Endothelial cell of umbilical vein (primary cell): Measurements from ENCODE around the gene ANKRD50. TPM values are rescaled to one million over a fixed set of nuclear protein-coding genes. Genes with fewer than 3 reads are reported as not detected.

ENCODE experiments used
- BruUV-seq: library from RNA; stranded (reverse); fragments of 400-500 nt; replicated peaks from 2 replicates; lab custom pipeline; 2021; lab: Mats Ljungman, UMichigan
- CTCF ChIA-PET: fragments of 300-600, 350-600 bp; sonication (Branson Sonifier 250); formaldehyde crosslinking; loops from one replicate; lab custom pipeline; 2021; ENCODE audit warnings: antibody characterized with exemption, inconsistent platforms; lab: Charles Lee
- POLR2A ChIA-PET: fragments of 300-600, 350-600 bp; sonication (Branson Sonifier 250); formaldehyde crosslinking; loops from one replicate; lab custom pipeline; 2021; ENCODE audit warnings: antibody characterized with exemption, inconsistent platforms; lab: Charles Lee
- DNase-seq: peaks from one replicate; pipeline ENCODE4 v3.0.0-alpha.2; 2011; ENCODE audit warnings: low read depth, low spot score
- FAIRE-seq: peaks from 2 replicates; lab custom pipeline; 2011; peaks lifted over from hg19 to GRCh38; lab: Jason Lieb, UNC
- H2AFZ ChIP-seq: 2 replicates; pipeline ENCODE4 v1.6.0; 2012; ENCODE audit warnings: low read depth, low read length, control low read depth, inconsistent platforms
- H3K27ac ChIP-seq: 2 replicates; pipeline ENCODE4 v1.5.1; 2011; ENCODE audit warnings: low read depth, mild to moderate bottlenecking, control low read depth, low read length, moderate library complexity; ENCODE audit not compliant: insufficient read depth
- H3K27me3 ChIP-seq, 2 experiments: 2 replicates each; pipeline versions ENCODE4 v1.6.0 to v1.6.1; 2011; ENCODE audit warnings: low read length in 2 of 2, mixed read lengths in 1 of 2; ENCODE audit not compliant: control insufficient read depth in 2 of 2, insufficient read depth in 2 of 2
- H3K36me3 ChIP-seq, 2 experiments: 2 replicates in 1 of 2; 3 replicates in 1 of 2; pipeline ENCODE4 v1.5.1; 2011; ENCODE audit warnings: low read length in 2 of 2, mild to moderate bottlenecking in 1 of 2, moderate library complexity in 1 of 2; ENCODE audit not compliant: control insufficient read depth in 2 of 2, insufficient read depth in 2 of 2; ENCODE audit errors: extremely low read depth in 1 of 2
- H3K4me1 ChIP-seq: 3 replicates; pipeline ENCODE4 v1.5.1; 2011; ENCODE audit warnings: mild to moderate bottlenecking, low read length; ENCODE audit not compliant: control insufficient read depth, insufficient read depth; ENCODE audit errors: extremely low read depth
- H3K4me2 ChIP-seq: 2 replicates; pipeline ENCODE4 v1.6.1; 2011; ENCODE audit warnings: low read length, control low read depth, mixed read lengths; ENCODE audit not compliant: insufficient read depth
- H3K4me3 ChIP-seq, 3 experiments: fragments of 200-600 bp in 1 of 3; sonication (generic), shearing (Covaris generic) in 1 of 3; replicated peaks in 1 of 3; 2 replicates each; pipeline ENCODE4 v1.5.1; 2011 to 2016; ENCODE audit warnings: control low read depth in 3 of 3, low read length in 3 of 3, mild to moderate bottlenecking in 2 of 3, inconsistent platforms in 1 of 3, low read depth in 1 of 3, moderate library complexity in 1 of 3; ENCODE audit not compliant: insufficient read depth in 1 of 3
- H3K79me2 ChIP-seq: 2 replicates; pipeline ENCODE4 v1.6.0; 2012; ENCODE audit warnings: low read length, inconsistent platforms; ENCODE audit not compliant: control insufficient read depth, insufficient read depth
- H3K9ac ChIP-seq: replicated peaks from 2 replicates; pipeline ENCODE3; 2011; ENCODE audit warnings: low read length, control low read depth; ENCODE audit not compliant: insufficient read depth; ENCODE audit errors: extremely low read depth
- H3K9me1 ChIP-seq: replicated peaks from 3 replicates; pipeline ENCODE4 v1.6.0; 2011; ENCODE audit warnings: mild to moderate bottlenecking, low read length; ENCODE audit not compliant: control insufficient read depth, insufficient read depth; ENCODE audit errors: extremely low read depth
- H3K9me3 ChIP-seq: replicated peaks from 2 replicates; pipeline ENCODE4 v1.5.1; 2012; ENCODE audit warnings: low read length, inconsistent platforms; ENCODE audit not compliant: control insufficient read depth, insufficient read depth
- H4K20me1 ChIP-seq: replicated peaks from 2 replicates; pipeline ENCODE3; 2011; ENCODE audit warnings: mild to moderate bottlenecking, low read length; ENCODE audit not compliant: control insufficient read depth, insufficient read depth; ENCODE audit errors: extremely low read depth
- CTCF ChIP-seq, 2 donors: IDR thresholded peaks; 1 replicate in 1 of 2; 2 replicates in 1 of 2; pipeline ENCODE4 v1.5.1; 2011; ENCODE audit warnings: low read length in 2 of 2, mild to moderate bottlenecking in 2 of 2, moderate library complexity in 2 of 2, control low read depth in 1 of 2, inconsistent platforms in 1 of 2, low read depth in 1 of 2; ENCODE audit not compliant: insufficient read depth in 1 of 2; ENCODE audit errors: extremely low read depth in 1 of 2
- EZH2 ChIP-seq: IDR thresholded peaks from 2 replicates; pipeline ENCODE4 v1.6.1; 2012; ENCODE audit warnings: borderline replicate concordance, low read depth, mild to moderate bottlenecking, moderate library complexity, low read length, inconsistent platforms; ENCODE audit not compliant: severe bottlenecking
- FOS ChIP-seq: IDR thresholded peaks from 2 replicates; pipeline ENCODE4 v1.6.1; 2011; ENCODE audit warnings: mild to moderate bottlenecking, low read length, moderate library complexity, borderline replicate concordance; ENCODE audit not compliant: insufficient read depth
- GATA2 ChIP-seq: IDR thresholded peaks from 2 replicates; pipeline ENCODE4 v1.7.0; 2011; ENCODE audit warnings: low read depth, mild to moderate bottlenecking, moderate library complexity, mixed read lengths, low read length; ENCODE audit not compliant: insufficient read length, insufficient read depth
- JUN ChIP-seq: IDR thresholded peaks from 2 replicates; pipeline ENCODE4 v1.6.1; 2011; ENCODE audit warnings: borderline replicate concordance, low read depth; ENCODE audit not compliant: insufficient read length, insufficient read depth
- MAX ChIP-seq: IDR thresholded peaks from 2 replicates; pipeline ENCODE4 v1.6.1; 2011; ENCODE audit not compliant: insufficient read depth, insufficient read length
- MYC ChIP-seq: IDR thresholded peaks from one replicate; pipeline ENCODE4 v1.6.1; 2011; ENCODE audit warnings: mild to moderate bottlenecking, low read depth, low read length
- POLR2A ChIP-seq: IDR thresholded peaks from 2 replicates; pipeline ENCODE4 v1.6.1; 2012; ENCODE audit warnings: low read depth, mild to moderate bottlenecking, control low read depth, low read length
- POLR2AphosphoS5 ChIP-seq: IDR thresholded peaks from 2 replicates; pipeline ENCODE4 v1.6.1; 2012; ENCODE audit warnings: low read depth, mild to moderate bottlenecking, control low read depth, low read length, moderate library complexity; ENCODE audit not compliant: insufficient read depth
- dilution Hi-C: fragments of 300-500 bp; cut with MboI; formaldehyde crosslinking; loops from one replicate; pipeline ENCODE4 v1.15.0; 2019; ENCODE audit warnings: low sequenced_read_pairs; ENCODE audit not compliant: extremely low pct_ligation_motif_present
- intact Hi-C: fragments of 100-400 bp; cut with micrococcal nuclease; formaldehyde crosslinking; loops from one replicate; pipeline ENCODE4 v1.10.0; 2022
- polyA plus RNA-seq, 4 experiments: library from polyadenylated mRNA; depleted of rRNA in 3 of 4; stranded (reverse) in 3 of 4; unstranded in 1 of 4; fragments of >200 nt; gene quantifications; 2 replicates each; pipeline versions ENCODE4 v1.2.1 to v1.2.3, GENCODE V29; 2011 to 2012; ENCODE audit warnings: missing spikeins in 1 of 4
- total RNA-seq: library from RNA; stranded (reverse); gene quantifications from 2 replicates; pipeline ENCODE4 v1.2.3, GENCODE V29; 2021

The ANKRD50 gene
- total and polyA plus RNA-seq, 2 donors (not counting 3 experiments of a cell fraction or from before 2014, with no cell fraction given), result 24.5 to 63.6 TPM

GRCh38 chr4:124711471-124712371, 811 bp downstream of the ANKRD50 start:
- dilution Hi-C loops, result no loop called here
- TF ChIP-seq POLR2A, result peak; percentile 81
- no peak for TF ChIP-seq JUN
- TF ChIP-seq GATA2, result no peak
- peak; percentile 95 for TF ChIP-seq POLR2AphosphoS5
- TF ChIP-seq FOS, result peak; percentile 5
- TF ChIP-seq EZH2, result no peak
- no peak for TF ChIP-seq MAX
- peak in 1 of 2 donors; percentile 23 for TF ChIP-seq CTCF (IDR thresholded peaks at IDR 0.05; ENCODE audit: extremely low read depth in 1 of 2, insufficient read depth in 1 of 2, low read depth in 1 of 2, low read length in 2 of 2)
- TF ChIP-seq MYC, result no peak
- Histone ChIP-seq H3K4me2 (peak overlapping the region; percentile 100), H3K9me1 (no peaks in the 10 kb centered on the region), H3K36me3 (peaks cover 0 to 12% of the 10 kb centered on the region in 2 experiments), H3K27ac (peak overlapping the region; percentile 94), H3K4me3 (peak overlapping the region; percentile 62 to 97 (median 78)), H3K4me1 (peaks cover 33% of the 10 kb centered on the region), H3K27me3 (no peaks in the 10 kb centered on the region), H3K9ac (peak overlapping the region; percentile 99), H2AFZ (peak overlapping the region; percentile 13), H4K20me1 (peaks cover 13% of the 10 kb centered on the region), H3K9me3 (no peaks in the 10 kb centered on the region), H3K79me2 (peaks cover 57% of the 10 kb centered on the region)
- DNase-seq (peak; percentile 77), FAIRE-seq (peak; percentile 12)
- CTCF ChIA-PET, result interaction anchor here (1.0 to 6.0 kb wide), 4 partner anchors 246 to 572 kb away, joined by 3 to 47 read pairs (median 6); no protein-coding TSS in a partner anchor
- intact Hi-C loops, result loop anchor here (1.0 to 5.0 kb wide), 7 partner anchors 79 to 571 kb away; no protein-coding TSS in a partner anchor
- POLR2A ChIA-PET, result interaction anchor here (0.5 to 2.3 kb wide), 9 partner anchors 23 to 525 kb away, joined by 3 to 8 read pairs (median 3); no protein-coding TSS in a partner anchor
- BruUV-seq, result TSS peak; percentile 52
